NCI-H128 (cell line): ENCODE results near the gene IL17F.

Experiments used
- DNase-seq: peaks from one replicate; lab custom pipeline; 2025; ENCODE audit not compliant: unreplicated experiment; lab: John Stamatoyannopoulos, UW

Gene IL17F

GRCh38 chr6:52190409-52190808 is 53.9 kb downstream of the IL17F start:
- DNase-seq = no peak

- no peak for DNase-seq
Measured at GRCh38 chr6:52189974-52190373, 54.3 kb downstream of the IL17F start.

GRCh38 chr6:52187098-52187497 is 57.2 kb downstream of the IL17F start:
- no peak for DNase-seq
